ENCODE results near the gene TEX10.

The TEX10 gene

DNA sequence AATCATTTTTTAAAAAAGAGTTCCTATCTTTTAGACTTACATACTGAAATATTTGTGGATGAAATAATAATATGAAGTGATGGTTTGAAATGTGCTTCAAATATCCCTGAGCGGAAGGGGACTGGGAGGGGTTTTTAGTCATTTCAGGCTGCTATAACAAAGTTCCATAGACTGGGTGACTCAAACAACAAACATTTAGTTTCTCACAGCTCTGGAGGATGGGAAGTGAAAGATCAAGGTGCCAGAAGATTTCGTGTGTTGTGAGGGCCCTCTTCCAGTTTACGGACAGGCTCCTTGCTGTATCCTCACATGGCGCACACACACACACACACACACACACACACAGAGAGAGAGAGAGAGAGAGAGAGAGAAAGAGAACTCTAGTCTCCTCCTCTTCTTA is 27.1 kb upstream of the TEX10 start:
- H3K27ac ChIP-seq = no peak overlapping the region
- TF ChIP-seq, protein P1, sequence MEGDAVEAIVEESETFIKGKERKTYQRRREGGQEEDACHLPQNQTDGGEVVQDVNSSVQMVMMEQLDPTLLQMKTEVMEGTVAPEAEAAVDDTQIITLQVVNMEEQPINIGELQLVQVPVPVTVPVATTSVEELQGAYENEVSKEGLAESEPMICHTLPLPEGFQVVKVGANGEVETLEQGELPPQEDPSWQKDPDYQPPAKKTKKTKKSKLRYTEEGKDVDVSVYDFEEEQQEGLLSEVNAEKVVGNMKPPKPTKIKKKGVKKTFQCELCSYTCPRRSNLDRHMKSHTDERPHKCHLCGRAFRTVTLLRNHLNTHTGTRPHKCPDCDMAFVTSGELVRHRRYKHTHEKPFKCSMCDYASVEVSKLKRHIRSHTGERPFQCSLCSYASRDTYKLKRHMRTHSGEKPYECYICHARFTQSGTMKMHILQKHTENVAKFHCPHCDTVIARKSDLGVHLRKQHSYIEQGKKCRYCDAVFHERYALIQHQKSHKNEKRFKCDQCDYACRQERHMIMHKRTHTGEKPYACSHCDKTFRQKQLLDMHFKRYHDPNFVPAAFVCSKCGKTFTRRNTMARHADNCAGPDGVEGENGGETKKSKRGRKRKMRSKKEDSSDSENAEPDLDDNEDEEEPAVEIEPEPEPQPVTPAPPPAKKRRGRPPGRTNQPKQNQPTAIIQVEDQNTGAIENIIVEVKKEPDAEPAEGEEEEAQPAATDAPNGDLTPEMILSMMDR (conservative IDR thresholded peaks at IDR 0.05) = no peak

GRCh38 chr9:100377015-100377414 is 24.3 kb upstream of the TEX10 start:
- TF ChIP-seq, protein P1 (conservative IDR thresholded peaks at IDR 0.05) = no peak
- H3K27ac ChIP-seq = no peak overlapping the region

- TF ChIP-seq, protein P1 (conservative IDR thresholded peaks at IDR 0.05) = no peak
- no peak overlapping the region for H3K27ac ChIP-seq
These were observed 22.9 kb upstream of the TEX10 start for GRCh38 chr9:100375658-100376057.

DNA sequence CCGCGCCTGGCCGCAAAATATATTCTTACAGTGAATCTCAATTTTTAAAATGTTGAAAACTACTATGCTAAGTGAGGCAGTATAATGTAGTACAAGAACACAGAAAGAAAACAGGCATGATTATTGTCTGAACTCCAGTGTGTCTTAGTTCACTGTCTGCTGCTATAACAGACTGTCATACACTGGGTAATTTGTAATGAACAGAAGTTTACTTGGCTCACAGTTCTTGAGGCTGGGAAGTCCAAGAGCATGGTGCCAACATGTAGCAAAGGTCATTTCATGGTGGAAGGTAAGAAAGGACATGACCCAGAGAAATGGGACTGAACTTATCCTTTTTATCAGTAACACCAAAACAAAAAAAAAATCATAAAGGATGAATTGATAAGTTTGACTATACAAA is 19.9 kb upstream of the TEX10 start:
- TF ChIP-seq, protein P1 (conservative IDR thresholded peaks at IDR 0.05) = no peak

DNA sequence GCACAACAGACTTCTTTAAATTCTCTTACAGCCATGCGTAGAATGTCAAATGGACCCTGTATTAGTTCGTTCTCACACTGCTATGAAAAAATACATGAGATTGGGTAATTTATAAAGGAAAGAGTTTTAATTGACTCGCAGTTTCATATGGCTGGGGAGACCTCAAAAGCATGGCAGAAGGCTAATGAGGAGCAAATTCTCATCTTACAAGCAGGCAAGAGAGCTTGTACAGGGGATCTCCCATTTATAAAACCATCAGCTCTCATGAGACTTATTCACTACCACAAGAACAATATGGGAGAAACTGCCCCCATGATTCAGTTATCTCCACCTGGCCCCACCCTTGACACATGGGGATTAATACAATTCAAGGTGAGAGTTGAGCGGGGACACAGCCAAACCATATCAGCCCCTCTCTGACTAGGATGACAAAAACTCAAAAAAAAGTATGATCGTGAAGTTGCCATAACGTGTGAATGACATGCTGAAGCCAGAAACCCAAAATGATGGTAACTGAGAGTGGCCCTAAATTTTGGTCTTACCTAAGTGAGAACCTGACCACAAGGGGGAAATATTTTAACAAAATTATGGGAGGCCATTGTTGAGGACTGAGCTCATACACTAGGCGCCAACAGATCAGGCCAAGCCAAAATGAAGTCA is 17.5 kb upstream of the TEX10 start:
- no peak overlapping the region for H3K27ac ChIP-seq
- TF ChIP-seq, protein P1 (conservative IDR thresholded peaks at IDR 0.05) = no peak

More for the DNA sequence above, 19.9 kb upstream of the TEX10 start:
- H3K27ac ChIP-seq = no peak overlapping the region

DNA sequence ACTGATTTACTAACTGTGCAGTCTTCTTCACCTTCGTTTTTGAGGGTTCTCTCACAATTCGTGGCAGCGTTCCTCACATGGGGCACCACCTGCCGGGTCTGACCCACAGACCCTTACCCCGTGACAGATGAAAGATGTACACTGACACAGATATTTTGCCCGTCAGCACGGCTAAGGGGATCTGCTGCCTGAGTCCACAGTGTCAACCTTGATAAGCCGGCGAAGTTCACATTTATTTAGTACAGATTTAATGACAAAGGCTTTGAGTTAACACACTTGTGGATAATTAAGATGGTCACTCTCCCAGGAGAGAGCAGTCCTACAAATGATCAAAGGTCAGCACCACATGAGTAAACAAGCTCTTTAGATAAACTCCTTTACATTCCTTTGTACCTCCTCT is 15.9 kb upstream of the TEX10 start:
- no peak overlapping the region for H3K27ac ChIP-seq
- TF ChIP-seq, protein P1 (conservative IDR thresholded peaks at IDR 0.05) = no peak

GRCh38 chr9:100366121-100366520 is 13.4 kb upstream of the TEX10 start:
- no peak overlapping the region for H3K27ac ChIP-seq

More at GRCh38 chr9:100366121-100366520, 13.4 kb upstream of the TEX10 start:
- TF ChIP-seq, protein P1 (conservative IDR thresholded peaks at IDR 0.05) = no peak
